B cell (primary cell): Measurements from ENCODE around the gene NUP155. TPM values are rescaled to one million over a fixed set of nuclear protein-coding genes. Genes with fewer than 3 reads are reported as not detected.
"Not testable (repeated sequence)": the region's sequence is repeated elsewhere in the genome, so short reads cannot be mapped to it uniquely, and the experiment has no call there.

Experiments used
- ATAC-seq: fragments of 200-7000 bp; cut with Tn5 transposase; one replicate; pipeline ENCODE4 v1.10.0; 2021; ENCODE audit warnings: low read depth, mild to moderate bottlenecking, moderate number of reproducible peaks, moderate library complexity
- CTCF ChIA-PET: fragments of 350-600 bp; sonication (Branson Sonifier 250); formaldehyde crosslinking; loops from one replicate; lab custom pipeline; 2021; ENCODE audit warnings: antibody characterized with exemption, inconsistent platforms; lab: Charles Lee
- POLR2A ChIA-PET: fragments of 350-600 bp; sonication (Branson Sonifier 250); formaldehyde crosslinking; loops from one replicate; lab custom pipeline; 2021; ENCODE audit warnings: antibody characterized with exemption; lab: Charles Lee
- DNase-seq: peaks from one replicate; pipeline ENCODE4 v3.0.0; 2013
- H2AFZ ChIP-seq: 2 replicates; pipeline ENCODE4 v1.6.1; 2012; ENCODE audit warnings: mild to moderate bottlenecking, low read depth, low read length; ENCODE audit not compliant: insufficient read depth, poor library complexity, severe bottlenecking
- H3K27ac ChIP-seq, 2 donors: 1 replicate in 1 of 2; 2 replicates in 1 of 2; pipeline ENCODE4 v1.5.1; 2012 to 2013; ENCODE audit warnings: low read length in 2 of 2, mild to moderate bottlenecking in 2 of 2, moderate library complexity in 1 of 2
- H3K27me3 ChIP-seq, 4 experiments: fragments of 200-600 bp in 1 of 4; sonication (generic) in 1 of 4; replicated peaks in 1 of 4; 1 replicate in 2 of 4; 2 replicates in 2 of 4; pipeline versions ENCODE4 v1.6.1 to v1.7.0; 2013 to 2016; ENCODE audit warnings: low read length in 3 of 4, mild to moderate bottlenecking in 2 of 4, mixed read lengths in 1 of 4, moderate library complexity in 1 of 4; ENCODE audit not compliant: insufficient read depth in 4 of 4, control insufficient read depth in 3 of 4; ENCODE audit errors: control extremely low read depth in 1 of 4
- H3K36me3 ChIP-seq, 2 experiments: replicated peaks in 1 of 2; 1 replicate in 1 of 2; 2 replicates in 1 of 2; pipeline versions ENCODE4 v1.6.1 to v1.7.1; 2013; ENCODE audit warnings: low read length in 1 of 2; ENCODE audit not compliant: insufficient read depth in 2 of 2, control insufficient read depth in 1 of 2; ENCODE audit errors: control extremely low read depth in 1 of 2, extremely low read depth in 1 of 2
- H3K4me1 ChIP-seq, 2 donors: fragments of 200-600 bp in 1 of 2; sonication (generic) in 1 of 2; 1 replicate in 1 of 2; 2 replicates in 1 of 2; pipeline versions ENCODE4 v1.5.1 to v1.6.1; 2013 to 2017; ENCODE audit warnings: low read length in 2 of 2; ENCODE audit not compliant: control insufficient read depth in 2 of 2, insufficient read depth in 2 of 2
- H3K4me2 ChIP-seq: replicated peaks from 2 replicates; pipeline ENCODE3; 2012; ENCODE audit warnings: mild to moderate bottlenecking, low read depth, low read length; ENCODE audit not compliant: poor library complexity, severe bottlenecking
- H3K4me3 ChIP-seq, 5 experiments: fragments of 200-600 bp in 1 of 5; sonication (generic) in 1 of 5; 1 replicate in 3 of 5; 2 replicates in 2 of 5; pipeline versions ENCODE4 v1.5.1 to v1.7.0; 2011 to 2016; ENCODE audit warnings: low read length in 4 of 5, mild to moderate bottlenecking in 4 of 5, low read depth in 2 of 5, control low read depth in 1 of 5, moderate library complexity in 1 of 5; ENCODE audit not compliant: insufficient read depth in 1 of 5; ENCODE audit errors: control extremely low read depth in 1 of 5, extremely low read depth in 1 of 5
- H3K79me2 ChIP-seq: fragments of 200-600 bp; sonication (generic); one replicate; pipeline ENCODE4 v1.6.0; 2016; ENCODE audit warnings: low read length; ENCODE audit not compliant: control insufficient read depth, insufficient read depth
- H3K9ac ChIP-seq: fragments of 200-600 bp; sonication (generic); 2 replicates; pipeline ENCODE4 v1.6.1; 2017; ENCODE audit warnings: mild to moderate bottlenecking, low read length, moderate library complexity
- H3K9me3 ChIP-seq, 3 donors: one replicate each; pipeline versions ENCODE4 v1.6.1 to v1.7.1; 2013; ENCODE audit warnings: low read length in 2 of 3; ENCODE audit not compliant: control insufficient read depth in 2 of 3, insufficient read depth in 1 of 3; ENCODE audit errors: control extremely low read depth in 1 of 3
- H4K20me1 ChIP-seq: 2 replicates; pipeline ENCODE4 v1.6.0; 2012; ENCODE audit warnings: mild to moderate bottlenecking, low read length; ENCODE audit not compliant: insufficient read depth, control insufficient read depth, poor library complexity, severe bottlenecking
- H3K27ac Mint-ChIP-seq: one replicate; pipeline ENCODE4 v1.8.0; 2021; ENCODE audit warnings: mixed read lengths
- H3K27me3 Mint-ChIP-seq: one replicate; pipeline ENCODE4 v1.8.0; 2021; ENCODE audit warnings: mixed read lengths
- H3K4me1 Mint-ChIP-seq: one replicate; pipeline ENCODE4 v1.8.0; 2021; ENCODE audit warnings: mixed read lengths
- H3K4me3 Mint-ChIP-seq: one replicate; pipeline ENCODE4 v1.8.0; 2021; ENCODE audit warnings: mixed read lengths
- H3K9me3 Mint-ChIP-seq: one replicate; pipeline ENCODE4 v1.8.0; 2022; ENCODE audit warnings: mixed read lengths; ENCODE audit not compliant: insufficient read depth
- EZH2 ChIP-seq: IDR thresholded peaks from 2 replicates; pipeline ENCODE4 v1.6.1; 2012; ENCODE audit warnings: borderline replicate concordance, low read depth, mild to moderate bottlenecking, moderate library complexity, low read length; ENCODE audit not compliant: insufficient read depth, poor library complexity, severe bottlenecking
- WGBS: methylation state at CpG from one replicate; pipeline ENCODE4 v1.1.5; 2013; ENCODE audit warnings: missing lambda C conversion rate; ENCODE audit not compliant: insufficient coverage; 5-methylcytosine and 5-hydroxymethylcytosine counted together
- intact Hi-C: fragments of 100-400 bp; cut with micrococcal nuclease; formaldehyde crosslinking; loops from one replicate; pipeline ENCODE4 v1.10.0; 2022
- polyA plus RNA-seq: library from polyadenylated mRNA; depleted of rRNA; stranded (reverse); fragments of >200 nt; gene quantifications from 2 replicates; pipeline ENCODE4 v1.2.3, GENCODE V29; 2012
- total RNA-seq, 2 donors: library from RNA; stranded (reverse); fragments of 120-200 nt in 1 of 2; gene quantifications; 1 replicate in 1 of 2; 2 replicates in 1 of 2; pipeline versions ENCODE4 v1.2.3 to v1.2.4, GENCODE V29; 2013 to 2022
- TF ChIP-seq, protein P1 (sequence below): fragments of 200-600 bp; IDR thresholded peaks from one replicate; pipeline ENCODE4 v1.8.0; 2022; ENCODE audit warnings: antibody characterized with exemption, mild to moderate bottlenecking

The NUP155 gene
- total and polyA plus RNA-seq, 2 donors (not counting 1 experiment from before 2014, with no cell fraction given), result 6.0 to 33.8 TPM

DNA sequence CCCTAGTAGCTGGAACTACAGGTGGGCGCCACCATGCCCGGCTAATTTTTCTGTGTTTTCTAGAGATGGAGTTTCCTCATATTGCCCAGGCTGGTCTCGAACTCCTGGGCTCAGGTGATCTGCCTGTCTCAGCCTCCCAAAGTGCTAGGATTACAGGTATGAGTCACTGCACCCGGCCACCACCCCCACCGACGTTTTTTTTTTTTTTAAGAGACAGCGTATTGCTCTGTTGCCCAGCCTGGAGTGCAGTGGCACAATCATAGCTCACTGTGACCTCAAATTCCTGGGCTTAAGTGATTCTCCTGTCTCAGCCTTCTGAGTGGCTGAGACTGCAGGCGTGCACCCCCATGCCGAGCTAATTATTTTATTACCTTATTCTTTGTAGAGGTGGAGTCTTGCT, 46.4 kb upstream of the NUP155 start:
- DNase-seq (no peak), ATAC-seq (no peak)
- H3K27ac Mint-ChIP-seq, result no peak overlapping the region
- intact Hi-C loops, result no loop called here
- no peaks in the 10 kb centered on the region for H4K20me1 ChIP-seq
- no peaks in the 10 kb centered on the region for H3K9me3 Mint-ChIP-seq
- no peak overlapping the region for H3K9ac ChIP-seq
- H3K36me3 ChIP-seq, result peaks cover 3% of the 10 kb centered on the region in 2 experiments
- H3K27me3 ChIP-seq, result no peaks in the 10 kb centered on the region
- ChIA-PET POLR2A (no interaction called here), CTCF (no interaction called here)
- peaks cover 0 to 5% (median 0%) of the 10 kb centered on the region in 3 donors for H3K9me3 ChIP-seq
- TF ChIP-seq, protein P1, sequence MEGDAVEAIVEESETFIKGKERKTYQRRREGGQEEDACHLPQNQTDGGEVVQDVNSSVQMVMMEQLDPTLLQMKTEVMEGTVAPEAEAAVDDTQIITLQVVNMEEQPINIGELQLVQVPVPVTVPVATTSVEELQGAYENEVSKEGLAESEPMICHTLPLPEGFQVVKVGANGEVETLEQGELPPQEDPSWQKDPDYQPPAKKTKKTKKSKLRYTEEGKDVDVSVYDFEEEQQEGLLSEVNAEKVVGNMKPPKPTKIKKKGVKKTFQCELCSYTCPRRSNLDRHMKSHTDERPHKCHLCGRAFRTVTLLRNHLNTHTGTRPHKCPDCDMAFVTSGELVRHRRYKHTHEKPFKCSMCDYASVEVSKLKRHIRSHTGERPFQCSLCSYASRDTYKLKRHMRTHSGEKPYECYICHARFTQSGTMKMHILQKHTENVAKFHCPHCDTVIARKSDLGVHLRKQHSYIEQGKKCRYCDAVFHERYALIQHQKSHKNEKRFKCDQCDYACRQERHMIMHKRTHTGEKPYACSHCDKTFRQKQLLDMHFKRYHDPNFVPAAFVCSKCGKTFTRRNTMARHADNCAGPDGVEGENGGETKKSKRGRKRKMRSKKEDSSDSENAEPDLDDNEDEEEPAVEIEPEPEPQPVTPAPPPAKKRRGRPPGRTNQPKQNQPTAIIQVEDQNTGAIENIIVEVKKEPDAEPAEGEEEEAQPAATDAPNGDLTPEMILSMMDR, result no peak
- no peak for TF ChIP-seq EZH2
- no peak overlapping the region for H3K27ac ChIP-seq
- no peak overlapping the region for H2AFZ ChIP-seq
- H3K4me3 Mint-ChIP-seq, result no peak overlapping the region
- no peaks in the 10 kb centered on the region for H3K79me2 ChIP-seq
- H3K4me3 ChIP-seq, result no peak overlapping the region
- peaks cover 2% of the 10 kb centered on the region for H3K4me1 Mint-ChIP-seq
- H3K27me3 Mint-ChIP-seq, result no peaks in the 10 kb centered on the region
- H3K4me2 ChIP-seq, result no peak overlapping the region
- H3K4me1 ChIP-seq, result no peaks in the 10 kb centered on the region
- 91% methylated on average over 5 of the region's 9 CpGs for WGBS

DNA sequence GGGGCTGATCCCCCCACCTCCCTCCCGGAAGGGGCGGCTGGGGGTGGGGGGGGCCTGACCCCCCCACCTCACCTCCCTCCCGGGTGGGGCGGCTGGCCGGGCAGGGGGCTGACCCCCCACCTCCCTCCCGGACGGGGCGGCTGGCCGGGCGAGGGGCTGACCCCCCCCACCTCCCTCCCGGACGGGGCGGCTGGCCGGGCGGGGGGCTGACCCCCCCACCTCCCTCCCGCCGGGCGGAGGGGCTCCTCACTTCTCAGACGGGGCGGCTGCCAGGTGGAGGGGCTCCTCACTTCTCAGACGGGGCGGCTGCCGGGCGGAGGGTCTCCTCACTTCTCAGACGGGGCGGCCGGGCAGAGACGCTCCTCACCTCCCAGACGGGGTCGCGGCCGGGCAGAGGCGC, 44.5 kb upstream of the NUP155 start:
- H4K20me1 ChIP-seq, CTCF ChIA-PET, ATAC-seq, H3K4me1 ChIP-seq, H3K9me3 ChIP-seq, DNase-seq, H3K9ac ChIP-seq, POLR2A ChIA-PET, H3K4me2 ChIP-seq, H3K4me3 ChIP-seq, H2AFZ ChIP-seq, H3K79me2 ChIP-seq, intact Hi-C loops, H3K27ac Mint-ChIP-seq, H3K9me3 Mint-ChIP-seq, H3K4me3 Mint-ChIP-seq, H3K27me3 ChIP-seq, H3K27me3 Mint-ChIP-seq, H3K4me1 Mint-ChIP-seq, H3K27ac ChIP-seq: not testable (repeated sequence)
- H3K36me3 ChIP-seq, result peaks cover 3 to 11% of the 10 kb centered on the region in 2 experiments
- no CpG with 5 or more reads among the region's 33 CpGs for WGBS
